ENCODE results near the gene BCAS4. TPM values are rescaled to one million over a fixed set of nuclear protein-coding genes. Genes with fewer than 3 reads are reported as not detected.

The BCAS4 gene
- total and polyA plus RNA-seq, 5 donors from 2014 or later: 8.0 to 17.6 (median 14.0) TPM

DNA sequence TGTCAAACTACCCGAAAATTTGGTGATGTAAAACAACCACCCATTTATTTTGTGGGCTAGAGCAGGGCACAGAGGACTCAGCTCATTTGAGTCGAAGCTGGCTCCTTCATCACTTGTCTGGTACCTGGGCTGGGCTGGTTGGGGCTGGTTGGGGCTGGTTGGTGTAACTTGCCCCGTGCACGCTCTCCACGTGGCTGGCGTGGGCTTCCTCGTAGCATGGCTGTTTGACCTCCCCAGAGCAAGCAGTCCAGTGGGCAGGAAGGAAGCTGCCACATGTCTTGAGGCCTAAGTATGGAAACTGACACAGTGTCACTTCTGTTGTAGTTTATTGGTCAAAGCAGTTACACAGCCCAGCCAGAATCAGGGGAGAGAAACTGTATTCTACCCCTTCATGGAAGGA lies 27.1 kb downstream of the BCAS4 start:
- Histone ChIP-seq H3K27ac (ENCODE audit: insufficient read depth, low read length, poor library complexity, severe bottlenecking) (no peak overlapping the region), H3K4me1 (ENCODE audit: control insufficient read depth, insufficient read depth, low read length, poor library complexity, severe bottlenecking) (peaks cover 13% of the 10 kb centered on the region), H3K36me3 (ENCODE audit: control insufficient read depth, insufficient read depth, low read length) (no peaks in the 10 kb centered on the region), H3K9me3 (ENCODE audit: control insufficient read depth in 2 of 2, low read length in 2 of 2) (no peaks in the 10 kb centered on the region), H3K27me3 (ENCODE audit: control insufficient read depth, insufficient read depth, low read length) (no peaks in the 10 kb centered on the region), H3K4me3 (ENCODE audit: low read depth, low read length) (no peak overlapping the region)
- Mint-ChIP-seq H3K4me3 (no peak overlapping the region), H3K27me3 (no peaks in the 10 kb centered on the region), H3K36me3 (peaks cover 35% of the 10 kb centered on the region), H3K9me3 (peaks cover 0 to 2% (median 0%) of the 10 kb centered on the region in 7 donors), H3K4me1 (peaks cover 4 to 20% (median 14%) of the 10 kb centered on the region in 4 donors), H3K27ac (peak overlapping the region in 1 of 3 donors; percentile 52)
- DNase-seq: no peak
- ATAC-seq (ENCODE audit: low read depth in 2 of 2): no peak

DNA sequence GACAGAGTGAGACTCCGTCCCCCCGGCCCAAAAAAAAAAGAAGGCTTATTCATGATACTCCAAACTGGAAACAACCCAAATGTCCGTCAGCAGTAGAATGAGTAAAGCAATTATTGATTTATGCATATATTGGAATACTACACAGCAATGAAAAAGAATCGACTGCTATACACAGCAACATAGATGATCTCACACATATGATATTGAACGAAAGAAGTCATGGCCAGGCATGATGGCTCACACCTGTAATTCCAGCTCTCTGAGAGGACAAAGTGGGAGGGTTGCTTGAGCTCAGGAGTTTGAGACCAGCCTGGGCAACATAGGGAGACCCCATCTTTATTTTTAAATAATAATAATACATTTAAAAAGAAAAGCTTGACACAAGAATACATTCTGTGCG lies 28.5 kb downstream of the BCAS4 start:
- no peak overlapping the region for H3K4me3 Mint-ChIP-seq
- peaks cover 4 to 11% (median 10%) of the 10 kb centered on the region in 4 donors for H3K4me1 Mint-ChIP-seq
- DNase-seq (no peak), ATAC-seq (ENCODE audit: low read depth in 2 of 2) (no peak)
- no peaks in the 10 kb centered on the region for H3K36me3 ChIP-seq (ENCODE audit: control insufficient read depth, insufficient read depth, low read length)
- no peak overlapping the region for H3K27ac Mint-ChIP-seq
- H3K27me3 Mint-ChIP-seq: no peaks in the 10 kb centered on the region
- H3K9me3 ChIP-seq (ENCODE audit: control insufficient read depth in 2 of 2, low read length in 2 of 2): no peaks in the 10 kb centered on the region
- H3K27me3 ChIP-seq (ENCODE audit: control insufficient read depth, insufficient read depth, low read length): no peaks in the 10 kb centered on the region
- no peak overlapping the region for H3K27ac ChIP-seq (ENCODE audit: insufficient read depth, low read length, poor library complexity, severe bottlenecking)
- peaks cover 0 to 2% (median 0%) of the 10 kb centered on the region in 7 donors for H3K9me3 Mint-ChIP-seq
- H3K4me3 ChIP-seq (ENCODE audit: low read depth, low read length): no peak overlapping the region
- H3K36me3 Mint-ChIP-seq: peaks cover 39% of the 10 kb centered on the region
- peaks cover 4% of the 10 kb centered on the region for H3K4me1 ChIP-seq (ENCODE audit: control insufficient read depth, insufficient read depth, low read length, poor library complexity, severe bottlenecking)

DNA sequence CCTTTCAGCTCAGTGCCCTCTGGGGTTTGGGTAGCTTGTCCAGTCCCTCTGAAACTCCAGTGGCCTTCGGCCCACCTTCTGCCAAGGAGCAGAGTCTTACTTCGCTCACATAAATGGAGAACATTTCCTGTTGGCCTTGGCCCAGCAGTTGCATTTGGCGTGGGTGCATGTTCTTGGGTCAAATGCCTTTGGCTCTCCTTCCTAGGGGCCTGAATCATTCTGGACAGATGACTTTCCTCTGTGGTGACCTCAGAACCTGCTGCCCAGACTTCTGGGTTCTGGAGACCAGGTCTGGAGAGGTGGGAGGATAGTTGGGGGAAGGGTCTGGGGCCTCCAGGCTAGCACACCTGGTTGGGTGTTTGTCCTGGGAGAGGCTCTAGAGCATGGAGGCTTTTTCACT lies 29.3 kb downstream of the BCAS4 start:
- no peaks in the 10 kb centered on the region for H3K27me3 Mint-ChIP-seq
- peaks cover 0 to 7% (median 5%) of the 10 kb centered on the region in 4 donors for H3K4me1 Mint-ChIP-seq
- H3K36me3 ChIP-seq (ENCODE audit: control insufficient read depth, insufficient read depth, low read length): no peaks in the 10 kb centered on the region
- no peaks in the 10 kb centered on the region for H3K27me3 ChIP-seq (ENCODE audit: control insufficient read depth, insufficient read depth, low read length)
- H3K4me3 ChIP-seq (ENCODE audit: low read depth, low read length): no peak overlapping the region
- no peak overlapping the region for H3K27ac Mint-ChIP-seq
- peaks cover 0 to 2% (median 0%) of the 10 kb centered on the region in 7 donors for H3K9me3 Mint-ChIP-seq
- H3K27ac ChIP-seq (ENCODE audit: insufficient read depth, low read length, poor library complexity, severe bottlenecking): no peak overlapping the region
- DNase-seq: no peak
- peaks cover 34% of the 10 kb centered on the region for H3K36me3 Mint-ChIP-seq
- ATAC-seq (ENCODE audit: low read depth in 2 of 2): no peak
- H3K4me3 Mint-ChIP-seq: no peak overlapping the region
- H3K4me1 ChIP-seq (ENCODE audit: control insufficient read depth, insufficient read depth, low read length, poor library complexity, severe bottlenecking): no peaks in the 10 kb centered on the region
- no peaks in the 10 kb centered on the region for H3K9me3 ChIP-seq (ENCODE audit: control insufficient read depth in 2 of 2, low read length in 2 of 2)

DNA sequence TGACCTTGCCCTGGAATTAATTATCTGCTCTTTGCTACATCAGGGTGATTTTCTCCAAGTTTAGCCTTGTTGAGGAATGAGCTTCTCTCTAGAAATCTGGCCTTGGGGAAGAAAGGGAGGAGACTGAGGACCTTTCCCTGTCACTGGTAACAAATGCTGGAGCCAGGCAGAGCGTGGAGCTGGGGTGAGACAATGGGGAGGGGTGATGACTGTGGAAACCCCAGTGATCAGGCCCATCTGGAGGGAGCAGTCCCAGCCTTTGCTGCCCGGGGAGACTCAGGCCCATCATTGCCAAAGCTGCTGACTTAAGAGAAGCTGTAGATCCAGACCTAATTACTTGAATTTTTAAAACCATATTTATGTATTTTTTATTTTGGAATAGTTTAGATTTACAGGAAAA lies 31.3 kb downstream of the BCAS4 start:
- Mint-ChIP-seq H3K9me3 (peaks cover 0 to 2% (median 0%) of the 10 kb centered on the region in 7 donors), H3K27me3 (no peaks in the 10 kb centered on the region), H3K4me1 (peaks cover 0 to 5% (median 2%) of the 10 kb centered on the region in 4 donors), H3K36me3 (peaks cover 26% of the 10 kb centered on the region), H3K4me3 (no peak overlapping the region), H3K27ac (peak overlapping the region in 1 of 3 donors; percentile 23)
- H3K4me1 ChIP-seq (ENCODE audit: control insufficient read depth, insufficient read depth, low read length, poor library complexity, severe bottlenecking): no peaks in the 10 kb centered on the region
- no peaks in the 10 kb centered on the region for H3K9me3 ChIP-seq (ENCODE audit: control insufficient read depth in 2 of 2, low read length in 2 of 2)
- no peak overlapping the region for H3K4me3 ChIP-seq (ENCODE audit: low read depth, low read length)
- no peak overlapping the region for H3K27ac ChIP-seq (ENCODE audit: insufficient read depth, low read length, poor library complexity, severe bottlenecking)
- DNase-seq (no peak), ATAC-seq (ENCODE audit: low read depth in 2 of 2) (no peak)
- H3K36me3 ChIP-seq (ENCODE audit: control insufficient read depth, insufficient read depth, low read length): no peaks in the 10 kb centered on the region
- no peaks in the 10 kb centered on the region for H3K27me3 ChIP-seq (ENCODE audit: control insufficient read depth, insufficient read depth, low read length)

DNA sequence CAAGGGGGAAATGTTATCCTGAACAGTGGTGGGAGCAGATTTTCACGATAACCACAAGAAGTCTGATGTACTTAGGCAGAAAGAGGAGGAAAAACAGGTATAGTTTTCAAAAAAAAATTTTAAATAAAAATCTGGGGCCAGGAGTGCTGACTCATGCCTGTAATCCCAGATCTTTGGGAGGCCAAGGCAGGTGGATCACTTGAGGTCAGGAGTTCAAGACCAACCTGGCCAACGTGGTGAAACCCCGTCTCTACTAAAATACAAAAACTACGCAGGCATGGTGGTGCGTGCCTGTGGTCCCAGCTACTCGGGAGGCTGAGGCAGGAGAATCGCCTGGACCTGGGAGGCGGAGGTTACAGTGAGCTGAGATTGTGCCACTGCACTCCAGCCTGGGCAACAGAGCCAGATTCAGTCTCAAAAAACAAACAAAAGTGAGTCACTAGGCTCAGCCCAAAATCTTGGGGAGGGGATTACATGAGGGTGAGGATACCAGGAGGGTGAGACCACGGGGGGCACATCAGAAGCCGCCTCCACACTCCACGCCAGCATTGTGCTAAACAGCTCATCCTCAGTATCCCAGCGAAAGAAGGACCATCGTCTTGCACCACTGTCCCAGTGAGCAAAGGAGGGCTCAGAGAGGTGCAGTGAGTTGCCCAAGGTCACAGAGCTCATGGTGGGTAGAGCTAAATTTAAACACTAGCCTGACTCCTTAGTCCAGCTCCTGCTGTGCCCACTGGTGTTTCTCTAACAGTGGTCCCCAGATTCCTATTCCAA lies 33.7 kb downstream of the BCAS4 start:
- H3K9me3 ChIP-seq (ENCODE audit: control insufficient read depth in 2 of 2, low read length in 2 of 2): no peaks in the 10 kb centered on the region
- no peak overlapping the region for H3K27ac ChIP-seq (ENCODE audit: insufficient read depth, low read length, poor library complexity, severe bottlenecking)
- H3K4me1 Mint-ChIP-seq: peaks cover 0 to 5% (median 2%) of the 10 kb centered on the region in 4 donors
- peak overlapping the region in 1 of 3 donors; percentile 96 for H3K27ac Mint-ChIP-seq
- no peak overlapping the region for H3K4me3 ChIP-seq (ENCODE audit: low read depth, low read length)
- ATAC-seq (ENCODE audit: low read depth in 2 of 2): no peak
- no peak overlapping the region for H3K4me3 Mint-ChIP-seq
- no peaks in the 10 kb centered on the region for H3K27me3 Mint-ChIP-seq
- no peak for DNase-seq
- peaks cover 4% of the 10 kb centered on the region for H3K36me3 ChIP-seq (ENCODE audit: control insufficient read depth, insufficient read depth, low read length)
- no peaks in the 10 kb centered on the region for H3K4me1 ChIP-seq (ENCODE audit: control insufficient read depth, insufficient read depth, low read length, poor library complexity, severe bottlenecking)
- peaks cover 32% of the 10 kb centered on the region for H3K36me3 Mint-ChIP-seq
- H3K9me3 Mint-ChIP-seq: no peaks in the 10 kb centered on the region
- no peaks in the 10 kb centered on the region for H3K27me3 ChIP-seq (ENCODE audit: control insufficient read depth, insufficient read depth, low read length)

DNA sequence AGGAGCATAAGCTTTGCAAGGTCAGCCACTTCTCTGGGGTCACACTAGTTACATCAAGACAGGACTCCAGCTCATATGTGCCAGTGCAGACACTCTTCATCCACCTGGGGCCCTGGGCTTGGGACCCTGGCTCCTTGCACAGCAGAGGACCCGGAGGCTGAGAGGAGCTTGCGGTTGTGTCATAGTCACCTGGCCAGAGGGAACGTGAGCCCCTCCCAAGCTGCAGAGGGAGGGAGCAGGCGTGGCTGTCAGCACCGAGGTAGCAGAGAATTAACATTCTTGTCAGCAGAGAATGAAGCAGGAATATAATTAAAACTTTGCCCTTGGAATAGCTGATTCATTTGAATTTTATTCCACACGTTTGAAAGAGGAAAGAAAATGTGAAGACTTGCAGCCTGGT lies 36.8 kb downstream of the BCAS4 start:
- no peak overlapping the region for H3K4me3 ChIP-seq (ENCODE audit: low read depth, low read length)
- Mint-ChIP-seq H3K36me3 (peaks cover 28% of the 10 kb centered on the region), H3K4me3 (no peak overlapping the region), H3K9me3 (no peaks in the 10 kb centered on the region), H3K4me1 (peaks cover 0 to 6% (median 2%) of the 10 kb centered on the region in 4 donors), H3K27me3 (no peaks in the 10 kb centered on the region), H3K27ac (no peak overlapping the region)
- H3K27ac ChIP-seq (ENCODE audit: insufficient read depth, low read length, poor library complexity, severe bottlenecking): no peak overlapping the region
- no peaks in the 10 kb centered on the region for H3K9me3 ChIP-seq (ENCODE audit: control insufficient read depth in 2 of 2, low read length in 2 of 2)
- H3K36me3 ChIP-seq (ENCODE audit: control insufficient read depth, insufficient read depth, low read length): peaks cover 4% of the 10 kb centered on the region
- H3K4me1 ChIP-seq (ENCODE audit: control insufficient read depth, insufficient read depth, low read length, poor library complexity, severe bottlenecking): no peaks in the 10 kb centered on the region
- ATAC-seq (ENCODE audit: low read depth in 2 of 2) (no peak), DNase-seq (no peak)
- H3K27me3 ChIP-seq (ENCODE audit: control insufficient read depth, insufficient read depth, low read length): no peaks in the 10 kb centered on the region

DNA sequence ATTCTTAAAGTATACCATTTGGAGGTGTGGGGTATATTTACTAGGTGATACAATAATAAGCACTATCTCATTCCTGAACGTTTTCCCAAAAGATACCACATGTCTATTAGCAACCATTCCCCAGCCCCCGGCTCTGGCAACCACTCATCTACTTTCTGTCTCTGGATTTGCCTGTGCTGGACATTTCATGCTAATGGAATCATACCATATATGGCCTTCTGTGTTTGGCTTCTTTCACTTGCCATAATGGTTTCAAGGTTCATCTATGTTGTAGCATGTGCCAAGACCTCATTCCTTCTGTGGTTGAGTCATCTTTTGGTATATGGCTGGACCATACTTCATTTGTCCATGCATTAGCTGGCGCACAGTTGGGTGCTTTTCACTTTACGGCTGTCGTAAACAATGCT lies 39.7 kb downstream of the BCAS4 start:
- peaks cover 4% of the 10 kb centered on the region for H3K36me3 ChIP-seq (ENCODE audit: control insufficient read depth, insufficient read depth, low read length)
- no peak overlapping the region for H3K27ac Mint-ChIP-seq

More for the DNA sequence above, 39.7 kb downstream of the BCAS4 start:
- peaks cover 17% of the 10 kb centered on the region for H3K36me3 Mint-ChIP-seq
- H3K4me1 ChIP-seq (ENCODE audit: control insufficient read depth, insufficient read depth, low read length, poor library complexity, severe bottlenecking): no peaks in the 10 kb centered on the region
- no peaks in the 10 kb centered on the region for H3K9me3 Mint-ChIP-seq
- H3K9me3 ChIP-seq (ENCODE audit: control insufficient read depth in 2 of 2, low read length in 2 of 2): no peaks in the 10 kb centered on the region
- no peaks in the 10 kb centered on the region for H3K27me3 ChIP-seq (ENCODE audit: control insufficient read depth, insufficient read depth, low read length)
- no peaks in the 10 kb centered on the region for H3K27me3 Mint-ChIP-seq
- no peak overlapping the region for H3K4me3 Mint-ChIP-seq
- H3K27ac ChIP-seq (ENCODE audit: insufficient read depth, low read length, poor library complexity, severe bottlenecking): no peak overlapping the region
- no peak overlapping the region for H3K4me3 ChIP-seq (ENCODE audit: low read depth, low read length)
- H3K4me1 Mint-ChIP-seq: peaks cover 0 to 12% (median 8%) of the 10 kb centered on the region in 4 donors
- DNase-seq: no peak
- ATAC-seq (ENCODE audit: low read depth in 2 of 2): no peak
